ENCODE measurements around the gene FIBCD1.

FIBCD1 gene

GRCh38 chr9:130937146-130938076, 1.6 kb downstream of the FIBCD1 start:
- no peak for DNase-seq (ENCODE audit: low read depth in 2 of 3, low spot score in 1 of 3)

- DNase-seq (ENCODE audit: low read depth in 2 of 3, low spot score in 1 of 3) = no peak
Observed at GRCh38 chr9:130936285-130937117, 2.5 kb downstream of the FIBCD1 start.

- no peak for DNase-seq (ENCODE audit: low read depth in 2 of 3, low spot score in 1 of 3)
Observed at GRCh38 chr9:130935648-130936271, 3.3 kb downstream of the FIBCD1 start.

GRCh38 chr9:130934702-130935647, 4.1 kb downstream of the FIBCD1 start:
- no peak for DNase-seq (ENCODE audit: low read depth in 2 of 3, low spot score in 1 of 3)

GRCh38 chr9:130934246-130934645, 4.8 kb downstream of the FIBCD1 start:
- DNase-seq (ENCODE audit: low read depth in 2 of 3, low spot score in 1 of 3) = no peak

GRCh38 chr9:130933114-130934046, 5.7 kb downstream of the FIBCD1 start:
- no peak for DNase-seq (ENCODE audit: low read depth in 2 of 3, low spot score in 1 of 3)

GRCh38 chr9:130932255-130933079, 6.6 kb downstream of the FIBCD1 start:
- no peak for DNase-seq (ENCODE audit: low read depth in 2 of 3, low spot score in 1 of 3)

- DNase-seq (ENCODE audit: low read depth in 2 of 3, low spot score in 1 of 3) = no peak
Observed at GRCh38 chr9:130931508-130932254, 7.4 kb downstream of the FIBCD1 start.

GRCh38 chr9:130930804-130931349, 8.2 kb downstream of the FIBCD1 start:
- no peak for DNase-seq (ENCODE audit: low read depth in 2 of 3, low spot score in 1 of 3)

- no peak for DNase-seq (ENCODE audit: low read depth in 2 of 3, low spot score in 1 of 3)
Observed at GRCh38 chr9:130930132-130930803, 8.8 kb downstream of the FIBCD1 start.

- DNase-seq (ENCODE audit: low read depth in 2 of 3, low spot score in 1 of 3) = no peak
Observed at GRCh38 chr9:130929571-130930038, 9.4 kb downstream of the FIBCD1 start.

GRCh38 chr9:130927995-130928900, 10.8 kb downstream of the FIBCD1 start:
- DNase-seq (ENCODE audit: low read depth in 2 of 3, low spot score in 1 of 3) = no peak

GRCh38 chr9:130927338-130927737, 11.7 kb downstream of the FIBCD1 start:
- DNase-seq (ENCODE audit: low read depth in 2 of 3, low spot score in 1 of 3) = no peak

- no peak for DNase-seq (ENCODE audit: low read depth in 2 of 3, low spot score in 1 of 3)
Observed at GRCh38 chr9:130925050-130925678, 13.9 kb downstream of the FIBCD1 start.

- DNase-seq (ENCODE audit: low read depth in 2 of 3, low spot score in 1 of 3) = no peak
Observed at GRCh38 chr9:130924448-130924788, 14.6 kb downstream of the FIBCD1 start.
